Measurements from ENCODE around the gene PRSS27. TPM values are rescaled to one million over a fixed set of nuclear protein-coding genes. Genes with fewer than 3 reads are reported as not detected.

The PRSS27 gene
- total and polyA plus RNA-seq, 2 of the 8 experiments (the other 6 are each of a cell fraction or from before 2014, with no cell fraction given) = 1.3 to 7.5 TPM

GRCh38 chr16:2682209-2683021 is 37.6 kb downstream of the PRSS27 start, which contains the start of gene KCTD5 (continued):
- TF ChIP-seq KDM5A (IDR thresholded peaks at IDR 0.05; ENCODE audit: low read length) = peak; percentile 76
- peak; percentile 98 for TF ChIP-seq SP4 (IDR thresholded peaks at IDR 0.05; ENCODE audit: low read length)
- TF ChIP-seq CHD1 (IDR thresholded peaks at IDR 0.05; ENCODE audit: low read depth, low read length) = no peak
- TF ChIP-seq GTF2F1 (IDR thresholded peaks at IDR 0.05; ENCODE audit: borderline replicate concordance, low read depth, low read length) = peak; percentile 81
- TF ChIP-seq RNF2 (IDR thresholded peaks at IDR 0.05; ENCODE audit: borderline replicate concordance, low read depth, low read length, missing control alignments, poor library complexity, severe bottlenecking) = no peak
- TF ChIP-seq E2F6 (IDR thresholded peaks at IDR 0.05) = peak; percentile 95
- no peak for TF ChIP-seq HDAC6 (IDR thresholded peaks at IDR 0.05; ENCODE audit: low read depth, low read length)
- peak; percentile 96 for TF ChIP-seq TBP (IDR thresholded peaks at IDR 0.05; ENCODE audit: low read depth, low read length)
- no peak; the same call in 1 of the 2 replicates for TF ChIP-seq CEBPB (IDR thresholded peaks at IDR 0.05; ENCODE audit: low read depth, low read length)
- TF ChIP-seq EZH2 (IDR thresholded peaks at IDR 0.05; ENCODE audit: low read depth, low read length, severe bottlenecking) = no peak
- TF ChIP-seq JUND (IDR thresholded peaks at IDR 0.05; ENCODE audit: low read length) = no peak; the same call in 1 of the 2 replicates
- peak; percentile 94 for TF ChIP-seq YY1 (IDR thresholded peaks at IDR 0.05; ENCODE audit: low read depth, low read length)
- TF ChIP-seq TCF12 (IDR thresholded peaks at IDR 0.05; ENCODE audit: low read depth, low read length) = 0 out of 2 replicates have a peak, but pooled peaks have one; percentile 56
- peak; percentile 43 for TF ChIP-seq NANOG (IDR thresholded peaks at IDR 0.05; ENCODE audit: insufficient read depth, low read depth, low read length, poor library complexity, severe bottlenecking)
- TF ChIP-seq, protein P1, sequence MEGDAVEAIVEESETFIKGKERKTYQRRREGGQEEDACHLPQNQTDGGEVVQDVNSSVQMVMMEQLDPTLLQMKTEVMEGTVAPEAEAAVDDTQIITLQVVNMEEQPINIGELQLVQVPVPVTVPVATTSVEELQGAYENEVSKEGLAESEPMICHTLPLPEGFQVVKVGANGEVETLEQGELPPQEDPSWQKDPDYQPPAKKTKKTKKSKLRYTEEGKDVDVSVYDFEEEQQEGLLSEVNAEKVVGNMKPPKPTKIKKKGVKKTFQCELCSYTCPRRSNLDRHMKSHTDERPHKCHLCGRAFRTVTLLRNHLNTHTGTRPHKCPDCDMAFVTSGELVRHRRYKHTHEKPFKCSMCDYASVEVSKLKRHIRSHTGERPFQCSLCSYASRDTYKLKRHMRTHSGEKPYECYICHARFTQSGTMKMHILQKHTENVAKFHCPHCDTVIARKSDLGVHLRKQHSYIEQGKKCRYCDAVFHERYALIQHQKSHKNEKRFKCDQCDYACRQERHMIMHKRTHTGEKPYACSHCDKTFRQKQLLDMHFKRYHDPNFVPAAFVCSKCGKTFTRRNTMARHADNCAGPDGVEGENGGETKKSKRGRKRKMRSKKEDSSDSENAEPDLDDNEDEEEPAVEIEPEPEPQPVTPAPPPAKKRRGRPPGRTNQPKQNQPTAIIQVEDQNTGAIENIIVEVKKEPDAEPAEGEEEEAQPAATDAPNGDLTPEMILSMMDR (IDR thresholded peaks at IDR 0.05; ENCODE audit: control extremely low read depth in 1 of 3, insufficient read depth in 1 of 3, low read depth in 1 of 3, low read length in 3 of 3) = no peak
- TF ChIP-seq MAFK (IDR thresholded peaks at IDR 0.05; ENCODE audit: low read depth, low read length) = no peak
- TF ChIP-seq TAF1 (IDR thresholded peaks at IDR 0.05; ENCODE audit: low read depth, low read length) = peak; percentile 96
- TF ChIP-seq SIN3A (conservative IDR thresholded peaks at IDR 0.05 in 1 of 2, IDR thresholded peaks at IDR 0.05 in 1 of 2; ENCODE audit: low read depth in 1 of 2, low read length in 2 of 2) = peak; percentile 89; a peak in 2 of 4 replicates
- TF ChIP-seq EGR1 (IDR thresholded peaks at IDR 0.05; ENCODE audit: borderline replicate concordance, low read depth, low read length) = peak; percentile 76
- TF ChIP-seq, protein P2, sequence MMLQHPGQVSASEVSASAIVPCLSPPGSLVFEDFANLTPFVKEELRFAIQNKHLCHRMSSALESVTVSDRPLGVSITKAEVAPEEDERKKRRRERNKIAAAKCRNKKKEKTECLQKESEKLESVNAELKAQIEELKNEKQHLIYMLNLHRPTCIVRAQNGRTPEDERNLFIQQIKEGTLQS (IDR thresholded peaks at IDR 0.05; ENCODE audit: insufficient read depth, low read depth, low read length) = 0 out of 2 replicates have a peak, but pooled peaks have one; percentile 44
